ENCODE data around the gene STATH. TPM values are rescaled to one million over a fixed set of nuclear protein-coding genes. Genes with fewer than 3 reads are reported as not detected.
"Not testable (repeated sequence)": the region's sequence is repeated elsewhere in the genome, so short reads cannot be mapped to it uniquely, and the experiment has no call there.

Gene STATH
- total and polyA plus RNA-seq, 10 donors, result not detected

DNA sequence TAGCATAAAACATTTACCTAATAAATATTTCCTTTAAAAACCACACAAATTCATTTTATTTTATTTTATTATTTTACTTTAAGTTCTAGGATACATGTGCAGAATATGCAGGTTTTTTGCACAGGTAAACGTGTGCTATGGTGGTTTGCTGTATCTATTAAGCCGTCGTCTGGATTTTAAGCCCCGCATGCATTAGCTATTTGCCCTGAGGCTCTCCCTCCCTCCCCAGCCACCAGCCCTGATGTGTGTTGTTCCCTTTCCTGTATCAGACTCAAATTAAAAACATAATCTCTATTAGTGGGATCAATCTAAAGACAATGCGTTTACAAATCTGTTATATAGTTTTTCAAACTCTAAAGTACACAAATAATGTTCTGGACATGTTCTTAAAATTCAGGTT, 31.2 kb downstream of the STATH start:
- DNase-seq, result no peak
- intact Hi-C loops (cut with DNase I; ENCODE audit: low total_unique reads), result no loop called here
- H3K27ac ChIP-seq, result no peak overlapping the region
- H3K36me3 ChIP-seq, result no peaks in the 10 kb centered on the region
- H3K4me3 ChIP-seq, result no peak overlapping the region
- no peaks in the 10 kb centered on the region for H3K4me1 ChIP-seq
- H3K27me3 ChIP-seq (replicated peaks in 1 of 7), result no peaks in the 10 kb centered on the region
- WGBS, 5 donors, result 77 to 85% (median 83%) methylated on average over 5 of the region's 5 CpGs
- TF ChIP-seq, protein P1, sequence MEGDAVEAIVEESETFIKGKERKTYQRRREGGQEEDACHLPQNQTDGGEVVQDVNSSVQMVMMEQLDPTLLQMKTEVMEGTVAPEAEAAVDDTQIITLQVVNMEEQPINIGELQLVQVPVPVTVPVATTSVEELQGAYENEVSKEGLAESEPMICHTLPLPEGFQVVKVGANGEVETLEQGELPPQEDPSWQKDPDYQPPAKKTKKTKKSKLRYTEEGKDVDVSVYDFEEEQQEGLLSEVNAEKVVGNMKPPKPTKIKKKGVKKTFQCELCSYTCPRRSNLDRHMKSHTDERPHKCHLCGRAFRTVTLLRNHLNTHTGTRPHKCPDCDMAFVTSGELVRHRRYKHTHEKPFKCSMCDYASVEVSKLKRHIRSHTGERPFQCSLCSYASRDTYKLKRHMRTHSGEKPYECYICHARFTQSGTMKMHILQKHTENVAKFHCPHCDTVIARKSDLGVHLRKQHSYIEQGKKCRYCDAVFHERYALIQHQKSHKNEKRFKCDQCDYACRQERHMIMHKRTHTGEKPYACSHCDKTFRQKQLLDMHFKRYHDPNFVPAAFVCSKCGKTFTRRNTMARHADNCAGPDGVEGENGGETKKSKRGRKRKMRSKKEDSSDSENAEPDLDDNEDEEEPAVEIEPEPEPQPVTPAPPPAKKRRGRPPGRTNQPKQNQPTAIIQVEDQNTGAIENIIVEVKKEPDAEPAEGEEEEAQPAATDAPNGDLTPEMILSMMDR (IDR thresholded peaks at IDR 0.05 in 8 of 11, conservative IDR thresholded peaks at IDR 0.05 in 3 of 11), result no peak
- TF ChIP-seq POLR2AphosphoS5 (IDR thresholded peaks at IDR 0.05) (no peak), POLR2A (IDR thresholded peaks at IDR 0.05) (no peak)
- H3K9me3 ChIP-seq, result no peaks in the 10 kb centered on the region

DNA sequence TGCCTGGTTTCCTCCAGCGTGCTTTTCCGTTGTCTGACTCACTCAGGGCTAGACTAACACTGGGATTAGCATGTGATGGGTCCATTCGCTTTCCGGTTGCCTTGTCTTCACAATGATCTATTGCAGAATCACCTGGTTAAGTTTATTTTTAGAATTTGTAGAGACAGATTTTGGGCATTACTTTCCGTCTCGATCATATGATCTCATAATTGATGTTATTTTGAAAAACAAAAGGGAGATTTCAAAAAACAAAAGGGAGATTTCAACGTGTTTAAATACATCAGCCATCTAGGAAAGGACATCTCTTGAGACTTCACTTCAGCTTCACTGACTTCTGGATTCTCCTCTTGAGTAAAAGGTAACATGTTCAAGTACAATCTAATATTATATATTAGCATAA, 32.4 kb downstream of the STATH start, which contains the start of gene HTN3:
HTN3 (plus strand) TSS at position 301 of the 400 bp plus-strand sequence. CDS start 2,282 bp downstream, outside the sequence.
- H3K4me1 ChIP-seq; intact Hi-C loops (cut with DNase I; ENCODE audit: low total_unique reads); H3K36me3 ChIP-seq; H3K9me3 ChIP-seq; H3K27ac ChIP-seq; H3K4me3 ChIP-seq; DNase-seq; H3K27me3 ChIP-seq (replicated peaks in 1 of 7): not testable (repeated sequence)
- 79 to 89% (median 82%) methylated on average over 5 to 7 of the region's 7 CpGs for WGBS, 5 donors

DNA sequence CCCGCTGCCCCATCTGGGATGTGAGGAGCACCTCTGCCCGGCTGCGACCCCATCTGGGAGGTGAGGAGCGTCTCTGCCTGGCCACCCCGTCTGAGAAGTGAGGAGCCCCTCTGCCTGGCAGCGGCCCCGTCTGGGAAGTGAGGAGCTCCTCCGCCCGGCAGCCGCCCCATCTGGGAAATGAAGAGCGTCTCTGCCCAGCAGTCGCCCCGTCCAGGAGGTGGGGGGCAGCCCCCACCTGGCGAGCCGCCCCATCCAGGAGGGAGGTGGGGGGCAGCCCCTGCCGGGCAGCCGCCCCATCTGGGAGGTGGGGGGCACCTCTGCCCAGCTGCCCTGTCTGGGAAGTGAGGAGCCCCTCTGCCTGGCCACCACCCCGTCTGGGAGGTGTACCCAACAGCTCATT, 41.8 kb downstream of the STATH start:
- H3K4me1 ChIP-seq; H3K27me3 ChIP-seq (replicated peaks in 1 of 7); H3K27ac ChIP-seq; H3K36me3 ChIP-seq; intact Hi-C loops (cut with DNase I; ENCODE audit: low total_unique reads); H3K4me3 ChIP-seq; DNase-seq: not testable (repeated sequence)
- peaks cover 0 to 44% (median 21%) of the 10 kb centered on the region in 8 donors for H3K9me3 ChIP-seq
- 70 to 91% (median 89%) methylated on average over 5 to 18 of the region's 18 CpGs for WGBS, 5 donors

DNA sequence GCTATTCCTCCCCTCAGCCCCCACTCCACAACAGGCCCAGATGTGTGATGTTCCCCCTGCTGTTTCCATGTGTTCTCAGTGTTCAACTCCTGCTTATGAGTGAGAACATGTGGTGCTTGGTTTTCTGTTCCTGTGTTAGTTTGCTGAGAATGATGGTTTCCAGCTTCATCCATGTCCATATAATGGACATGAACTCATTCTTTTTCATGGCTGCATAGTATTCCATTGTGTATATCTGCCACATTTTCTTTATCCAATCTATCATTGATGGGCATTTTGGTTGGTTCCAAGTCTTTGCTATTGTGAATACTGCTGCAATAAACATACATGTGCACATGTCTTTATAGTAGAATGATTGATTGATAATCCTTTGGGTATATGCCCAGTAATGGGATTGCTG, 44.2 kb downstream of the STATH start:
- DNase-seq; H3K4me3 ChIP-seq; H3K27me3 ChIP-seq (replicated peaks in 1 of 7); intact Hi-C loops (cut with DNase I; ENCODE audit: low total_unique reads); H3K4me1 ChIP-seq; H3K27ac ChIP-seq; H3K36me3 ChIP-seq: not testable (repeated sequence)
- H3K9me3 ChIP-seq, result peaks cover 0 to 41% (median 19%) of the 10 kb centered on the region in 8 donors

DNA sequence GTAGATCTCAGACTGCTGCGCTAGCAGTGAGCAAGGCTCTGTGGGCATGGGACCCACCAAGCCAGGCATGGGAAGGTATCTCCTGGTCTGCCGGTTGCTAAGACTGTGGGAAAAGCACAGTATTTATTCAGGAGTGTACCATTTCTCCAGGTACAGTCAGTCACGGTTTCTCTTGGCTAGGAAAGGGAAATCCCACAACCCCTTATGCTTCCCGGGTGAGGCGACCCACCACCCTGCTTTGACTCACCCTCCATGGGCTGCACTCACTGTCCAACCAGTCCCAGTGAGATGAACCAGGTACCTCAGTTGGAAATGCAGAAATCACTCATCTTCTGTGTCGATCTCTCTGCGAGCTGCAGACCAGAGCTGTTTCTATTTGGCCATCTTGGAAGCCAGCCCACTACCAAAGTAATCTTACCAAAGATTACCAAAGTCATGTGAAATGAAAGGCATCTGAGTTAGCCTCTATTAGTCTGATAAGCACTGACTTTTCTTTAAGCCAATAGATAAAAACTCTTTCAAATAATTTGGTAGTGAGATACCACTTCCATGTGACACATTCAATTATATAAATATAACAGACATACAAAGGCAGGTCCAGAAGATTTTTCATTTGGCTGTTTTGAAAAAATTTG, 46.0 kb downstream of the STATH start:
- peaks cover 0 to 41% (median 19%) of the 10 kb centered on the region in 8 donors for H3K9me3 ChIP-seq
- no peaks in the 10 kb centered on the region for H3K4me1 ChIP-seq
- H3K36me3 ChIP-seq, result no peaks in the 10 kb centered on the region
- no peak overlapping the region for H3K4me3 ChIP-seq
- TF ChIP-seq, protein P1 (IDR thresholded peaks at IDR 0.05 in 8 of 11, conservative IDR thresholded peaks at IDR 0.05 in 3 of 11), result no peak
- TF ChIP-seq POLR2AphosphoS5 (IDR thresholded peaks at IDR 0.05) (no peak), POLR2A (IDR thresholded peaks at IDR 0.05) (no peak)
- WGBS, 5 donors, result 80 to 91% (median 86%) methylated on average over 5 to 7 of the region's 7 CpGs
- no peak overlapping the region for H3K27ac ChIP-seq
- DNase-seq, result no peak
- H3K27me3 ChIP-seq (replicated peaks in 1 of 7), result no peaks in the 10 kb centered on the region
- intact Hi-C loops (cut with DNase I; ENCODE audit: low total_unique reads), result no loop called here

DNA sequence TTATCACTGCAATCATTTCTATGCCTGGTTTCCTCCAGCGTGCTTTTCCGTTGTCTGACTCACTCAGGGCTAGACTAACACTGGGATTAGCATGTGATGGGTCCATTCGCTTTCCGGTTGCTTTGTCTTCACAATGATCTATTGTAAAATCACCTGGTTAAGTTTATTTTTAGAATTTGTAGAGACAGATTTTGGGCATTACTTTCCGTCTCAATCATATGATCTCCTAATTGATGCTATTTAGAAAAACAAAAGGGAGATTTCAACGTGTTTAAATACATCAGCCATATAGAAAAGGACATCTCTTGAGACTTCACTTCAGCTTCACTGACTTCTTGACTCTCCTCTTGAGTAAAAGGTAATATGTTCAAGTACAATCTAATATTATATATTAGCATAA, 54.4 kb downstream of the STATH start, which contains the start of gene HTN1:
HTN1 (plus strand) TSS at position 301 of the 400 bp plus-strand sequence. CDS start 2,639 bp downstream, outside the sequence.
- H3K4me1 ChIP-seq; H3K27ac ChIP-seq; DNase-seq; H3K27me3 ChIP-seq (replicated peaks in 1 of 7); intact Hi-C loops (cut with DNase I; ENCODE audit: low total_unique reads); H3K9me3 ChIP-seq; H3K4me3 ChIP-seq; H3K36me3 ChIP-seq: not testable (repeated sequence)
- WGBS, 5 donors, result 69 to 79% (median 76%) methylated on average over 4 to 6 of the region's 6 CpGs

Other genes starting within 250 kb of the STATH start
- 10 to 100 TPM; 14.4 to 53.1 (median 33.4) TPM for gene SULT1B1, start 235.3 kb upstream of the STATH start, total RNA-seq
- 1 to 10 TPM; 1.1 to 4.3 (median 1.4) TPM for gene SULT1B1, start 235.3 kb upstream of the STATH start, polyA plus RNA-seq
- gene SULT1E1, start 135.8 kb upstream of the STATH start, total RNA-seq, result not detected
- gene SULT1E1, start 135.8 kb upstream of the STATH start, polyA plus RNA-seq, result not detected
- not detected for gene CSN1S1, start 64.9 kb upstream of the STATH start, total RNA-seq
- gene CSN1S1, start 64.9 kb upstream of the STATH start, polyA plus RNA-seq, result not detected
- not detected for gene CSN2, start 30.2 kb upstream of the STATH start, total RNA-seq
- not detected for gene CSN2, start 30.2 kb upstream of the STATH start, polyA plus RNA-seq
- gene HTN3, start 32.5 kb downstream of the STATH start, total RNA-seq, result not detected
- not detected for gene HTN3, start 32.5 kb downstream of the STATH start, polyA plus RNA-seq
- not detected for gene HTN1, start 54.5 kb downstream of the STATH start, total RNA-seq
- gene HTN1, start 54.5 kb downstream of the STATH start, polyA plus RNA-seq, result not detected
- not detected for gene PRR27, start 158.3 kb downstream of the STATH start, total RNA-seq
- not detected for gene PRR27, start 158.3 kb downstream of the STATH start, polyA plus RNA-seq
- gene ODAM, start 199.8 kb downstream of the STATH start, total RNA-seq, result not detected
- gene ODAM, start 199.8 kb downstream of the STATH start, polyA plus RNA-seq, result 1 to 10 TPM in 1 of 3 donors, under 1 TPM in 1, not detected in 1; 0.22 to 2.0 TPM
- 10 to 100 TPM in 2 of 7 donors, 1 to 10 TPM in 5; 2.8 to 23.6 (median 9.5) TPM for gene FDCSP, start 230.2 kb downstream of the STATH start, total RNA-seq
- 1,000 to 10,000 TPM in 1 of 3 donors, 100 to 1,000 TPM in 1, 10 to 100 TPM in 1; 31.9 to 1,396 (median 424) TPM for gene FDCSP, start 230.2 kb downstream of the STATH start, polyA plus RNA-seq
- not detected for gene CSN3, start 246.6 kb downstream of the STATH start, total RNA-seq
- gene CSN3, start 246.6 kb downstream of the STATH start, polyA plus RNA-seq, result under 1 TPM in 2 of 3 donors, not detected in 1; 0.30 to 0.52 TPM

Measured in spleen (tissue), 11 donors.